Panc1 (cell line): Measurements from ENCODE around the gene SULF2. TPM values are rescaled to one million over a fixed set of nuclear protein-coding genes. Genes with fewer than 3 reads are reported as not detected.

Experiments
- ATAC-seq: fragments of 200-7000 bp; cut with Tn5 transposase; 2 replicates; pipeline ENCODE4 v1.9.1; 2020; ENCODE audit warnings: mild to moderate bottlenecking, moderate library complexity
- BruUV-seq: library from RNA; stranded (reverse); fragments of 400-500 nt; replicated peaks from 2 replicates; lab custom pipeline; 2021; lab: Mats Ljungman, UMichigan
- CTCF ChIA-PET: fragments of 300-600 bp; sonication (Branson Sonifier 250); formaldehyde crosslinking; loops from one replicate; lab custom pipeline; 2022; ENCODE audit warnings: antibody characterized with exemption; lab: Charles Lee
- POLR2A ChIA-PET: fragments of 300-600 bp; sonication (Branson Sonifier 250); formaldehyde crosslinking; loops from one replicate; lab custom pipeline; 2022; ENCODE audit warnings: antibody characterized with exemption; lab: Charles Lee
- DNase-seq: peaks from one replicate; pipeline ENCODE4 v3.0.0-alpha.2; 2010; ENCODE audit warnings: low read depth, low spot score
- H3K27ac ChIP-seq: 2 replicates; pipeline ENCODE4 v1.5.1; 2011; ENCODE audit warnings: mild to moderate bottlenecking, low read length, inconsistent platforms
- H3K27me3 ChIP-seq: fragments of 200-500 bp; sonication (Bioruptor generic); 2 replicates; pipeline ENCODE4 v1.6.0; 2014; ENCODE audit warnings: low read length, inconsistent platforms; ENCODE audit not compliant: control insufficient read depth, insufficient read depth
- H3K36me3 ChIP-seq: fragments of 200-500 bp; sonication (Bioruptor generic); 2 replicates; pipeline ENCODE4 v1.5.1; 2014; ENCODE audit warnings: inconsistent platforms, mild to moderate bottlenecking, low read length, moderate library complexity; ENCODE audit not compliant: control insufficient read depth, insufficient read depth
- H3K4me1 ChIP-seq: 2 replicates; pipeline ENCODE4 v1.5.1; 2011; ENCODE audit warnings: inconsistent platforms, mild to moderate bottlenecking, low read length, moderate library complexity; ENCODE audit not compliant: control insufficient read depth, insufficient read depth
- H3K4me3 ChIP-seq, 2 experiments: 2 replicates each; pipeline ENCODE4 v1.5.1; 2011 to 2012; ENCODE audit warnings: low read depth in 2 of 2, low read length in 2 of 2, mild to moderate bottlenecking in 2 of 2, inconsistent platforms in 1 of 2, moderate library complexity in 1 of 2
- H3K9me3 ChIP-seq: fragments of 200-500 bp; sonication (Bioruptor generic); 2 replicates; pipeline ENCODE4 v1.5.1; 2014; ENCODE audit warnings: low read depth, mild to moderate bottlenecking, inconsistent platforms, low read length, moderate library complexity; ENCODE audit not compliant: control insufficient read depth, insufficient read depth
- CTCF ChIP-seq: fragments of 450-650 bp; IDR thresholded peaks from 2 replicates; pipeline ENCODE4 v1.5.1; 2017; ENCODE audit warnings: mild to moderate bottlenecking
- POLR2AphosphoS5 ChIP-seq: IDR thresholded peaks from 2 replicates; pipeline ENCODE4 v1.6.1; 2012; ENCODE audit warnings: mild to moderate bottlenecking, low read depth, low read length, moderate library complexity
- REST ChIP-seq, 2 experiments: IDR thresholded peaks; 2 replicates each; pipeline ENCODE4 v1.6.1; 2011 to 2012; ENCODE audit warnings: low read depth in 2 of 2, control low read depth in 1 of 2, low read length in 1 of 2, mild to moderate bottlenecking in 1 of 2, moderate library complexity in 1 of 2; ENCODE audit not compliant: insufficient read depth in 1 of 2
- SIN3A ChIP-seq: IDR thresholded peaks from 2 replicates; pipeline ENCODE4 v1.6.1; 2012; ENCODE audit warnings: low read depth, mild to moderate bottlenecking, low read length, moderate library complexity, borderline replicate concordance; ENCODE audit not compliant: insufficient read depth
- TCF7L2 ChIP-seq: IDR thresholded peaks from 2 replicates; pipeline ENCODE4 v1.6.1; 2011; ENCODE audit warnings: mild to moderate bottlenecking, low read depth, low read length, inconsistent platforms
- in situ Hi-C: cut with HindIII; loops from 2 replicates; pipeline ENCODE4 v1.10.0; 2016; ENCODE audit warnings: low sequenced_read_pairs, low pct_unique_long_range_greater_than_20kb
- intact Hi-C: fragments of 100-400 bp; cut with micrococcal nuclease; formaldehyde crosslinking; loops from one replicate; pipeline ENCODE4 v1.10.0; 2022; ENCODE audit not compliant: unreplicated experiment
- total RNA-seq: library from RNA; stranded (reverse); gene quantifications from one replicate; pipeline ENCODE4 v1.2.1, GENCODE V29; 2021; ENCODE audit not compliant: unreplicated experiment

The SULF2 gene
- total RNA-seq, 1 experiment from 2014 or later: 1.4 TPM

- POLR2A ChIA-PET: no interaction called here
- no peaks in the 10 kb centered on the region for H3K9me3 ChIP-seq
- intact Hi-C loops: no loop called here
- BruUV-seq: no TSS peak
- TF ChIP-seq POLR2AphosphoS5 (no peak), CTCF (no peak), SIN3A (no peak), TCF7L2 (no peak), REST (IDR thresholded peaks at IDR 0.05; ENCODE audit: insufficient read depth in 1 of 2, low read depth in 2 of 2, low read length in 1 of 2) (no peak)
- H3K27me3 ChIP-seq: peaks cover 3% of the 10 kb centered on the region; the same call in 1 of the 2 replicates
- no peak for DNase-seq
- no peak overlapping the region for H3K4me3 ChIP-seq
- in situ Hi-C loops: no loop called here
- H3K36me3 ChIP-seq: no peaks in the 10 kb centered on the region
- CTCF ChIA-PET: no interaction called here
- no peak overlapping the region for H3K27ac ChIP-seq
- H3K4me1 ChIP-seq: no peaks in the 10 kb centered on the region
- no peak for ATAC-seq
Measured at GRCh38 chr20:47723322-47723721, 62.0 kb downstream of the SULF2 start.

- ATAC-seq (no peak), DNase-seq (no peak)
- H3K36me3 ChIP-seq: no peaks in the 10 kb centered on the region
- no peak overlapping the region for H3K27ac ChIP-seq
- TF ChIP-seq SIN3A (no peak), POLR2AphosphoS5 (no peak), REST (IDR thresholded peaks at IDR 0.05; ENCODE audit: insufficient read depth in 1 of 2, low read depth in 2 of 2, low read length in 1 of 2) (no peak), CTCF (no peak), TCF7L2 (no peak)
- ChIA-PET CTCF (interaction anchor here (0.7 kb wide), 1 partner anchor 101 kb away, joined by 3 read pairs; no protein-coding TSS in a partner anchor), POLR2A (interaction anchor here (0.6 to 1.0 kb wide), 2 partner anchors 15 to 106 kb away, joined by 4 read pairs; no protein-coding TSS in a partner anchor)
- intact Hi-C loops: no loop called here
- H3K9me3 ChIP-seq: no peaks in the 10 kb centered on the region
- BruUV-seq: no TSS peak
- in situ Hi-C loops: no loop called here
- H3K27me3 ChIP-seq: peaks cover 3% of the 10 kb centered on the region; the same call in 1 of the 2 replicates
- H3K4me3 ChIP-seq: no peak overlapping the region
- no peaks in the 10 kb centered on the region for H3K4me1 ChIP-seq
Measured at GRCh38 chr20:47720636-47721427, 64.4 kb downstream of the SULF2 start.
